Heart left ventricle (tissue), 13 donors: ENCODE data around the gene ZNF195.
"Not testable (repeated sequence)": the region's sequence is repeated elsewhere in the genome, so short reads cannot be mapped to it uniquely, and the experiment has no call there.

Experiments
- POLR2A ChIP-seq, 2 donors: fragments of 450-650 bp; IDR thresholded peaks; one replicate each; pipeline ENCODE4 v1.6.1; 2017; ENCODE audit warnings: antibody characterized with exemption in 2 of 2, mild to moderate bottlenecking in 2 of 2, moderate library complexity in 2 of 2
- TF ChIP-seq, protein P1 (sequence below), 12 donors: fragments of 200-600 bp; sonication (generic) in 4 of 12; IDR thresholded peaks; one replicate each; pipeline versions ENCODE4 v1.5.0 to v1.8.0; 2018 to 2022; ENCODE audit warnings: antibody characterized with exemption in 12 of 12, mild to moderate bottlenecking in 5 of 12
- donor health status: ischemic (EF 13 %, LVEDD 7.1; RV severe dilation, severe dysfunction).
- donor health status: DM: no; HTN: yes; CAD: no.
- donor health status: DM: no; HTN: no; CAD: no.
- donor health status: ischemic (EF 25% LVEDD 6.9; RV normal size, moderate dysfunction).
- donor health status: ischemic (EF 25% LVEDD 5.7; RV mildly dilated, moderate dysfunction).
- donor health status: ischemic (EF 35%, LVEDD 5.7; RV mildly dilated, moderate dysfunction).
- donor health status: nonischemic (EF 11% LVEDD 7.7; RV severe dilation, severe dysfunction).
- donor health status: DM: yes; HTN: yes; CAD: no.
- donor health status: PGD.
- donor health status: ischemic (EF 29% LVEDD 5.4; RV normal size, mild dysfunction).
- donor health status: nonischemic (EF 23%, LVEDD 6.1; RV moderate dilation, normal function).

DNA sequence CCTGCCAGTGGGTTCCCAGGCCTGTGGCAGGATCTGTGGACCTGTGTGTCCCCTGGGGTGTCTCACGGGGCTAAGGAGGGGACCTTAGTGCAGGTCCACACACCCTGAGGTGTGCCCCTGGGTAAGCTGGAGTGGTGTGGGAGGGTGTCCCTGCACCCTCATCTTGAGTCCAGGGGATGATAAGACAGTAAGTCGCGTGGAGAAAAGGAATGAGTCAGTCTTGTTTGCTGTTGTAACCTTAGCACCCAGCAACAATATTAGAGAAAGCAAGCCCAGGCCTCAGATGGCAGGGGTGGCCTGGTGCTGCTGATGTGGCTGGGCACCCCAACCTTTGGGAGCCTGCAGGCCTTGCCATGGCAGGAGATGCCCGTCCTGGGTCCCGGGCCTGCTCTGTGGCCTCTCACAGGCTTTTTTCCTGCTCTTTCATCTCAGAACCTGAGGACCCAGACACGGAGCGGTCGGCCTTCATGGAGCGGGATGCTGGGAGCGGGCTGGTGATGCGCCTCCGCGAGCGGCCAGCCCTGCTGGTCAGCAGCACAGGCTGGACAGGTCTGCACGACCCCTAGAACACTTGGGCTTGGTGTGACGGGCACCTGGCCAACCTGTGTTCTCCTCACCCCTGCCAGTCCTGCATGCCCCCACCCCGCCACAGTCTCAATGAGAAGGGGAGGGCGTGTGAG lies 23.4 kb upstream of the ZNF195 start:
- TF ChIP-seq, protein P1, sequence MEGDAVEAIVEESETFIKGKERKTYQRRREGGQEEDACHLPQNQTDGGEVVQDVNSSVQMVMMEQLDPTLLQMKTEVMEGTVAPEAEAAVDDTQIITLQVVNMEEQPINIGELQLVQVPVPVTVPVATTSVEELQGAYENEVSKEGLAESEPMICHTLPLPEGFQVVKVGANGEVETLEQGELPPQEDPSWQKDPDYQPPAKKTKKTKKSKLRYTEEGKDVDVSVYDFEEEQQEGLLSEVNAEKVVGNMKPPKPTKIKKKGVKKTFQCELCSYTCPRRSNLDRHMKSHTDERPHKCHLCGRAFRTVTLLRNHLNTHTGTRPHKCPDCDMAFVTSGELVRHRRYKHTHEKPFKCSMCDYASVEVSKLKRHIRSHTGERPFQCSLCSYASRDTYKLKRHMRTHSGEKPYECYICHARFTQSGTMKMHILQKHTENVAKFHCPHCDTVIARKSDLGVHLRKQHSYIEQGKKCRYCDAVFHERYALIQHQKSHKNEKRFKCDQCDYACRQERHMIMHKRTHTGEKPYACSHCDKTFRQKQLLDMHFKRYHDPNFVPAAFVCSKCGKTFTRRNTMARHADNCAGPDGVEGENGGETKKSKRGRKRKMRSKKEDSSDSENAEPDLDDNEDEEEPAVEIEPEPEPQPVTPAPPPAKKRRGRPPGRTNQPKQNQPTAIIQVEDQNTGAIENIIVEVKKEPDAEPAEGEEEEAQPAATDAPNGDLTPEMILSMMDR (IDR thresholded peaks at IDR 0.05): not testable (repeated sequence)
- not testable (repeated sequence) for TF ChIP-seq POLR2A (IDR thresholded peaks at IDR 0.05)
